NCI-H146 treated with DMSO at 0.1 percent for 48 hours (cell line): ENCODE data around the gene CATSPERZ.
"Not testable (repeated sequence)": the region's sequence is repeated elsewhere in the genome, so short reads cannot be mapped to it uniquely, and the experiment has no call there.

Experiments
- DNase-seq: peaks from one replicate; lab custom pipeline; 2025; ENCODE audit not compliant: unreplicated experiment; lab: John Stamatoyannopoulos, UW

Gene CATSPERZ

GRCh38 chr11:64317961-64318765 lies 18.0 kb downstream of the CATSPERZ start, which contains the start of gene PRDX5:
Gene PRDX5 (plus strand): TSS chr11:64318121. CDS start chr11:64318216, 95 bp downstream.
- peak; percentile 90 for DNase-seq

- no peak for DNase-seq
Measured at GRCh38 chr11:64318766-64319761, 18.9 kb downstream of the CATSPERZ start.

GRCh38 chr11:64320556-64320955 lies 20.4 kb downstream of the CATSPERZ start:
- DNase-seq: no peak

GRCh38 chr11:64321026-64321425 lies 20.9 kb downstream of the CATSPERZ start:
- DNase-seq: no peak

GRCh38 chr11:64321533-64321932 lies 21.4 kb downstream of the CATSPERZ start:
- no peak for DNase-seq

- DNase-seq: no peak
Measured at GRCh38 chr11:64322925-64323260, 22.7 kb downstream of the CATSPERZ start.

GRCh38 chr11:64323373-64323772 lies 23.2 kb downstream of the CATSPERZ start:
- DNase-seq: no peak

GRCh38 chr11:64323984-64324383 lies 23.8 kb downstream of the CATSPERZ start:
- DNase-seq: not testable (repeated sequence)

GRCh38 chr11:64324692-64325469 lies 24.7 kb downstream of the CATSPERZ start:
- DNase-seq: no peak

GRCh38 chr11:64327375-64327774 lies 27.2 kb downstream of the CATSPERZ start:
- DNase-seq: no peak

GRCh38 chr11:64327993-64328392 lies 27.8 kb downstream of the CATSPERZ start:
- no peak for DNase-seq

GRCh38 chr11:64330888-64331287 lies 30.7 kb downstream of the CATSPERZ start:
- DNase-seq: no peak

GRCh38 chr11:64331569-64332371 lies 31.6 kb downstream of the CATSPERZ start:
- no peak for DNase-seq

GRCh38 chr11:64333556-64333955 lies 33.4 kb downstream of the CATSPERZ start:
- DNase-seq: no peak

- peak; percentile 71 for DNase-seq
Measured at GRCh38 chr11:64334764-64335735, 34.9 kb downstream of the CATSPERZ start.

GRCh38 chr11:64337538-64338249 lies 37.5 kb downstream of the CATSPERZ start:
- no peak for DNase-seq

- no peak for DNase-seq
Measured at GRCh38 chr11:64338716-64339115, 38.6 kb downstream of the CATSPERZ start.

- DNase-seq: no peak
Measured at GRCh38 chr11:64339286-64339685, 39.1 kb downstream of the CATSPERZ start.
